ENCODE measurements around the gene CD27. TPM values are rescaled to one million over a fixed set of nuclear protein-coding genes. Genes with fewer than 3 reads are reported as not detected.

CD27 gene
- total RNA-seq, 1 donor from 2014 or later = not detected

GRCh38 chr12:6418796-6419195 lies 26.0 kb upstream of the CD27 start:
- H3K9me3 Mint-ChIP-seq = no peaks in the 10 kb centered on the region
- H3K4me3 ChIP-seq = no peak overlapping the region

DNA sequence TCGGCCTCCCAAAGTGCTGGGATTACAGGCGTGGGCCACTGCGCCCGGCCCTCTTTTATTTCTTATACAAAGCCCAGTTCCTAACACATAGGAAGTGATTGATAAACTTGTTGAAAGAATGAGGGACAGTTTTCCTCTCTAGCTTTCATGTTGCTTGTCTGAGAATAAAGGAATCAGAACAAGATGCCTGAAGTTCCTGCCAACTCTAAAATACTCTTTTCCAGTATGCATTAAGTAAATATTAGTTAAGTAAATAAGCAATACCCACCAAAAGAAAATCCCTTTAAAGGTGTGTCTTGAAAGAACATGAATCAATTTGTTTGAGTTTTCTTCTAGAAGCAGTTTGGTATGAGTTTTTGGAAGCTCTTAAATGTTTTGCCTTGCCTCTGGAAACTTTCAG lies 24.4 kb upstream of the CD27 start:
- H3K36me3 ChIP-seq = no peaks in the 10 kb centered on the region
- Mint-ChIP-seq H3K4me1 (peaks cover 5% of the 10 kb centered on the region), H3K27ac (no peak overlapping the region), H3K9me3 (no peaks in the 10 kb centered on the region), H3K27me3 (ENCODE audit: insufficient read depth, low read depth) (peaks cover 2% of the 10 kb centered on the region), H3K4me3 (no peak overlapping the region), H3K36me3 (no peaks in the 10 kb centered on the region)
- DNase-seq (ENCODE audit: low spot score) = no peak
- H2AFZ ChIP-seq (replicated peaks) = no peak overlapping the region
- no peaks in the 10 kb centered on the region for H3K4me1 ChIP-seq
- H3K27me3 ChIP-seq = no peaks in the 10 kb centered on the region
- no peaks in the 10 kb centered on the region for H3K9me3 ChIP-seq (ENCODE audit: low read depth)
- H3K4me2 ChIP-seq = no peak overlapping the region
- H4K20me1 ChIP-seq (ENCODE audit: low read depth) = no peaks in the 10 kb centered on the region
- TF ChIP-seq EZH2phosphoT487 (IDR thresholded peaks at IDR 0.05) (no peak), CTCF (IDR thresholded peaks at IDR 0.05) (no peak), EZH2 (IDR thresholded peaks at IDR 0.05) (no peak)
- H3K27ac ChIP-seq = no peak overlapping the region
- no peak overlapping the region for H3K4me3 ChIP-seq
- no peaks in the 10 kb centered on the region for H3K79me2 ChIP-seq (ENCODE audit: low read depth)
- H3F3A ChIP-seq (ENCODE audit: low read depth) = no peaks in the 10 kb centered on the region
- no peak overlapping the region for H3K9ac ChIP-seq

More at GRCh38 chr12:6418796-6419195, 26.0 kb upstream of the CD27 start:
- Histone ChIP-seq H3K27ac (no peak overlapping the region), H2AFZ (replicated peaks) (no peak overlapping the region), H3K27me3 (no peaks in the 10 kb centered on the region), H3K79me2 (ENCODE audit: low read depth) (no peaks in the 10 kb centered on the region), H3K36me3 (no peaks in the 10 kb centered on the region), H3K4me2 (no peak overlapping the region), H3K4me1 (no peaks in the 10 kb centered on the region), H4K20me1 (ENCODE audit: low read depth) (no peaks in the 10 kb centered on the region), H3K9me3 (ENCODE audit: low read depth) (no peaks in the 10 kb centered on the region), H3K9ac (no peak overlapping the region), H3F3A (ENCODE audit: low read depth) (no peaks in the 10 kb centered on the region)
- H3K4me1 Mint-ChIP-seq = no peaks in the 10 kb centered on the region
- H3K36me3 Mint-ChIP-seq = no peaks in the 10 kb centered on the region
- TF ChIP-seq EZH2phosphoT487 (IDR thresholded peaks at IDR 0.05) = no peak
- TF ChIP-seq CTCF (IDR thresholded peaks at IDR 0.05) = no peak
- TF ChIP-seq EZH2 (IDR thresholded peaks at IDR 0.05) = no peak
- no peak overlapping the region for H3K27ac Mint-ChIP-seq
- no peak for DNase-seq (ENCODE audit: low spot score)
- peaks cover 3% of the 10 kb centered on the region for H3K27me3 Mint-ChIP-seq (ENCODE audit: insufficient read depth, low read depth)
- H3K4me3 Mint-ChIP-seq = no peak overlapping the region

GRCh38 chr12:6423267-6424007 lies 21.3 kb upstream of the CD27 start:
- H3K27me3 ChIP-seq = no peaks in the 10 kb centered on the region
- H2AFZ ChIP-seq (replicated peaks) = no peak overlapping the region
- H3K36me3 ChIP-seq = no peaks in the 10 kb centered on the region
- H3K9ac ChIP-seq = no peak overlapping the region
- H3K9me3 ChIP-seq (ENCODE audit: low read depth) = no peaks in the 10 kb centered on the region
- Mint-ChIP-seq H3K27me3 (ENCODE audit: insufficient read depth, low read depth) (peaks cover 2% of the 10 kb centered on the region), H3K4me3 (no peak overlapping the region), H3K36me3 (no peaks in the 10 kb centered on the region), H3K9me3 (no peaks in the 10 kb centered on the region), H3K27ac (peak overlapping the region; percentile 46), H3K4me1 (peaks cover 13% of the 10 kb centered on the region)
- TF ChIP-seq EZH2phosphoT487 (IDR thresholded peaks at IDR 0.05) (no peak), CTCF (IDR thresholded peaks at IDR 0.05) (peak; percentile 90), EZH2 (IDR thresholded peaks at IDR 0.05) (no peak)
- no peak overlapping the region for H3K4me2 ChIP-seq
- no peak overlapping the region for H3K27ac ChIP-seq
- no peaks in the 10 kb centered on the region for H3K79me2 ChIP-seq (ENCODE audit: low read depth)
- no peaks in the 10 kb centered on the region for H4K20me1 ChIP-seq (ENCODE audit: low read depth)
- no peaks in the 10 kb centered on the region for H3F3A ChIP-seq (ENCODE audit: low read depth)
- no peak overlapping the region for H3K4me3 ChIP-seq
- H3K4me1 ChIP-seq = no peaks in the 10 kb centered on the region
- DNase-seq (ENCODE audit: low spot score) = peak; percentile 94
